Parietal lobe (tissue), 1 donor: Measurements from ENCODE around the gene SELENOT. TPM values are rescaled to one million over a fixed set of nuclear protein-coding genes. Genes with fewer than 3 reads are reported as not detected.

Experiments
- total RNA-seq: library from RNA; depleted of rRNA; stranded (reverse); fragments of >200 nt; gene quantifications from one replicate; pipeline ENCODE4 v1.2.3, GENCODE V29; 2014

SELENOT gene
- 71.4 TPM for total RNA-seq

GRCh38 chr3:150603153-150603979 lies at the start of gene SELENOT:
SELENOT (plus strand) TSS chr3:150603321; CDS start chr3:150603363, 42 bp downstream.

Other genes starting within 250 kb of the SELENOT start
- gene TSC22D2, start 195.0 kb upstream of the SELENOT start, total RNA-seq, result 47.6 TPM
- gene SERP1, start 56.8 kb upstream of the SELENOT start, total RNA-seq, result 78.9 TPM
- 317 TPM for gene EIF2A, start 56.5 kb upstream of the SELENOT start, total RNA-seq
- gene ERICH6, start 100.6 kb downstream of the SELENOT start, total RNA-seq, result not detected
- 26.0 TPM for gene SIAH2, start 159.8 kb downstream of the SELENOT start, total RNA-seq